Measurements from ENCODE around the gene MAD1L1. TPM values are rescaled to one million over a fixed set of nuclear protein-coding genes. Genes with fewer than 3 reads are reported as not detected.

MAD1L1 gene
- total RNA-seq, 4 donors from 2014 or later = 60.3 to 149 (median 73.7) TPM

- no peaks in the 10 kb centered on the region for H3K36me3 ChIP-seq
- DNase-seq (ENCODE audit: low spot score in 2 of 2) = no peak
- no peaks in the 10 kb centered on the region for H3K4me1 ChIP-seq
- peaks cover 0 to 25% (median 0%) of the 10 kb centered on the region in 4 donors for H3K9me3 ChIP-seq
- H3K4me3 ChIP-seq = no peak overlapping the region
- TF ChIP-seq EP300 (IDR thresholded peaks at IDR 0.05) (no peak), CTCF (IDR thresholded peaks at IDR 0.05) (no peak), POLR2A (IDR thresholded peaks at IDR 0.05) (no peak)
- no peak overlapping the region for H3K27ac ChIP-seq
- WGBS, 2 donors = 94 to 95% methylated on average over 49 to 54 of the region's 54 CpGs
- no peaks in the 10 kb centered on the region for H3K27me3 ChIP-seq
These were observed 463.2 kb downstream of the MAD1L1 start for GRCh38 chr7:1769286-1770200.

- H3K9me3 ChIP-seq = peaks cover 0 to 32% (median 2%) of the 10 kb centered on the region in 4 donors
- H3K27ac ChIP-seq = no peak overlapping the region
- no peaks in the 10 kb centered on the region for H3K36me3 ChIP-seq
- 89% methylated on average over 7 of the region's 7 CpGs for WGBS, 2 donors
- no peaks in the 10 kb centered on the region for H3K4me1 ChIP-seq
- no peaks in the 10 kb centered on the region for H3K27me3 ChIP-seq
- no peak for DNase-seq (ENCODE audit: low spot score in 2 of 2)
- TF ChIP-seq EP300 (IDR thresholded peaks at IDR 0.05) (no peak), CTCF (IDR thresholded peaks at IDR 0.05) (no peak), POLR2A (IDR thresholded peaks at IDR 0.05) (no peak)
- no peak overlapping the region for H3K4me3 ChIP-seq
These were observed 463.9 kb downstream of the MAD1L1 start for GRCh38 chr7:1768832-1769231.

- DNase-seq (ENCODE audit: low spot score in 2 of 2) = no peak
- no peaks in the 10 kb centered on the region for H3K4me1 ChIP-seq
These were observed 465.2 kb downstream of the MAD1L1 start for GRCh38 chr7:1767524-1767923.

More at GRCh38 chr7:1767524-1767923, 465.2 kb downstream of the MAD1L1 start:
- 55 to 57% methylated on average over 10 of the region's 10 CpGs for WGBS, 2 donors
- no peaks in the 10 kb centered on the region for H3K36me3 ChIP-seq
- H3K4me3 ChIP-seq = no peak overlapping the region
- H3K9me3 ChIP-seq = peaks cover 0 to 37% (median 2%) of the 10 kb centered on the region in 4 donors
- H3K27me3 ChIP-seq = no peaks in the 10 kb centered on the region
- TF ChIP-seq POLR2A (IDR thresholded peaks at IDR 0.05) (no peak), EP300 (IDR thresholded peaks at IDR 0.05) (no peak), CTCF (IDR thresholded peaks at IDR 0.05) (no peak)
- no peak overlapping the region for H3K27ac ChIP-seq

Small RNA genes within 50 kb of the gene (small RNA-seq; reads per million reads assigned to genes)
- gene MIR4655 = not detected

Other genes starting within 250 kb of the MAD1L1 start
- 10 to 100 TPM; 13.4 to 24.7 (median 15.8) TPM for gene MRM2, start 9.3 kb upstream of the MAD1L1 start, total RNA-seq
- 10 to 100 TPM; 12.9 to 37.6 (median 26.6) TPM for gene NUDT1, start 9.3 kb upstream of the MAD1L1 start, total RNA-seq
- gene SNX8, start 81.5 kb upstream of the MAD1L1 start, total RNA-seq = 10 to 100 TPM in 3 of 4 donors, 1 to 10 TPM in 1; 8.6 to 39.6 (median 18.9) TPM
- gene EIF3B, start 121.9 kb upstream of the MAD1L1 start, total RNA-seq = 100 to 1,000 TPM; 124 to 232 (median 147) TPM
- 10 to 100 TPM; 21.0 to 29.9 (median 29.3) TPM for gene CHST12, start 170.7 kb upstream of the MAD1L1 start, total RNA-seq
- not detected for gene GRIFIN, start 243.5 kb upstream of the MAD1L1 start, total RNA-seq